Smooth muscle cell (in vitro differentiated cells): ENCODE results near the gene HOXA6. TPM values are rescaled to one million over a fixed set of nuclear protein-coding genes. Genes with fewer than 3 reads are reported as not detected.

Experiments used
- DNase-seq: peaks from one replicate; lab custom pipeline; 2025; ENCODE audit not compliant: unreplicated experiment; lab: John Stamatoyannopoulos, UW
- H2AFZ ChIP-seq: fragments of 200-600 bp; sonication (generic); 2 replicates; pipeline ENCODE4 v1.6.0; 2016; ENCODE audit warnings: antibody characterized with exemption, low read depth, mild to moderate bottlenecking
- H3F3A ChIP-seq: fragments of 200-600 bp; sonication (generic); 2 replicates; pipeline ENCODE4 v1.6.0; 2017; ENCODE audit warnings: antibody characterized with exemption, low read depth
- H3K27ac ChIP-seq: fragments of 200-600 bp; sonication (generic); 2 replicates; pipeline ENCODE4 v1.5.1; 2016; ENCODE audit warnings: low read depth, mild to moderate bottlenecking
- H3K27me3 ChIP-seq: fragments of 200-600 bp; sonication (generic); 2 replicates; pipeline ENCODE4 v1.6.1; 2016; ENCODE audit warnings: low read depth, mild to moderate bottlenecking
- H3K36me3 ChIP-seq: fragments of 200-600 bp; sonication (generic); 2 replicates; pipeline ENCODE4 v1.5.1; 2016; ENCODE audit warnings: low read depth
- H3K4me1 ChIP-seq: fragments of 200-600 bp; sonication (generic); 2 replicates; pipeline ENCODE4 v1.5.1; 2016; ENCODE audit warnings: low read depth
- H3K4me2 ChIP-seq: fragments of 200-600 bp; sonication (generic); 2 replicates; pipeline ENCODE4 v1.6.0; 2016; ENCODE audit warnings: mild to moderate bottlenecking
- H3K4me3 ChIP-seq: fragments of 200-600 bp; sonication (generic); 2 replicates; pipeline ENCODE4 v1.5.1; 2016; ENCODE audit warnings: mild to moderate bottlenecking
- H3K79me2 ChIP-seq: fragments of 200-600 bp; sonication (generic); 2 replicates; pipeline ENCODE4 v1.6.0; 2016; ENCODE audit warnings: low read depth, mild to moderate bottlenecking
- H3K9ac ChIP-seq: fragments of 200-600 bp; sonication (generic); 2 replicates; pipeline ENCODE4 v1.6.0; 2016; ENCODE audit warnings: low read depth
- H3K9me3 ChIP-seq: fragments of 200-600 bp; sonication (generic); replicated peaks from 2 replicates; pipeline ENCODE4 v1.5.1; 2016; ENCODE audit warnings: low read depth
- H4K20me1 ChIP-seq: fragments of 200-600 bp; sonication (generic); 2 replicates; pipeline ENCODE4 v1.6.0; 2016; ENCODE audit warnings: low read depth
- WGBS: methylation state at CpG from one replicate; pipeline ENCODE4 v1.1.7; 2016; ENCODE audit warnings: low lambda C conversion rate; 5-methylcytosine and 5-hydroxymethylcytosine counted together
- polyA plus RNA-seq: library from polyadenylated mRNA; unstranded; fragments of >200 nt; fragmentation: Nextera tagmentation; extraction: Ambion mirVana; gene quantifications from 2 replicates; pipeline ENCODE4 v1.2.1, GENCODE V29; 2016
- total RNA-seq: library from RNA; depleted of rRNA; stranded (reverse); fragments of >200 nt; gene quantifications from 2 replicates; pipeline ENCODE4 v1.2.3, GENCODE V29; 2014
- TF ChIP-seq, protein P1 (sequence below): fragments of 200-600 bp; sonication (generic); IDR thresholded peaks from 2 replicates; pipeline ENCODE4 v1.5.1; 2017; ENCODE audit warnings: borderline replicate concordance, mild to moderate bottlenecking, antibody characterized with exemption; ENCODE audit not compliant: insufficient read depth, poor library complexity, severe bottlenecking

HOXA6 gene
- total and polyA plus RNA-seq, 2 experiments from 2014 or later = 0.56 to 0.58 TPM

GRCh38 chr7:27114881-27115220 is 32.7 kb downstream of the HOXA6 start:
- H3K4me3 ChIP-seq = peak overlapping the region; percentile 23
- no peaks in the 10 kb centered on the region for H3F3A ChIP-seq
- no peak overlapping the region for H3K9ac ChIP-seq
- no peak overlapping the region for H3K27ac ChIP-seq
- no peak for DNase-seq
- peaks cover 100% of the 10 kb centered on the region for H3K27me3 ChIP-seq
- no peaks in the 10 kb centered on the region for H3K36me3 ChIP-seq
- no peaks in the 10 kb centered on the region for H3K9me3 ChIP-seq
- TF ChIP-seq, protein P1, sequence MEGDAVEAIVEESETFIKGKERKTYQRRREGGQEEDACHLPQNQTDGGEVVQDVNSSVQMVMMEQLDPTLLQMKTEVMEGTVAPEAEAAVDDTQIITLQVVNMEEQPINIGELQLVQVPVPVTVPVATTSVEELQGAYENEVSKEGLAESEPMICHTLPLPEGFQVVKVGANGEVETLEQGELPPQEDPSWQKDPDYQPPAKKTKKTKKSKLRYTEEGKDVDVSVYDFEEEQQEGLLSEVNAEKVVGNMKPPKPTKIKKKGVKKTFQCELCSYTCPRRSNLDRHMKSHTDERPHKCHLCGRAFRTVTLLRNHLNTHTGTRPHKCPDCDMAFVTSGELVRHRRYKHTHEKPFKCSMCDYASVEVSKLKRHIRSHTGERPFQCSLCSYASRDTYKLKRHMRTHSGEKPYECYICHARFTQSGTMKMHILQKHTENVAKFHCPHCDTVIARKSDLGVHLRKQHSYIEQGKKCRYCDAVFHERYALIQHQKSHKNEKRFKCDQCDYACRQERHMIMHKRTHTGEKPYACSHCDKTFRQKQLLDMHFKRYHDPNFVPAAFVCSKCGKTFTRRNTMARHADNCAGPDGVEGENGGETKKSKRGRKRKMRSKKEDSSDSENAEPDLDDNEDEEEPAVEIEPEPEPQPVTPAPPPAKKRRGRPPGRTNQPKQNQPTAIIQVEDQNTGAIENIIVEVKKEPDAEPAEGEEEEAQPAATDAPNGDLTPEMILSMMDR = no peak
- H3K4me2 ChIP-seq = peak overlapping the region; percentile 79
- peaks cover 11% of the 10 kb centered on the region for H4K20me1 ChIP-seq
- WGBS = 2% methylated on average over 6 of the region's 6 CpGs
- H3K4me1 ChIP-seq = peaks cover 7% of the 10 kb centered on the region
- H3K79me2 ChIP-seq = no peaks in the 10 kb centered on the region
- H2AFZ ChIP-seq = no peak overlapping the region

- no peak for DNase-seq
- no peaks in the 10 kb centered on the region for H3F3A ChIP-seq
- H3K9ac ChIP-seq = no peak overlapping the region
- H2AFZ ChIP-seq = no peak overlapping the region
- peaks cover 7% of the 10 kb centered on the region for H3K4me1 ChIP-seq
- H3K4me3 ChIP-seq = peak overlapping the region; percentile 17
- TF ChIP-seq, protein P1 = no peak
- WGBS = 3% methylated on average over 10 of the region's 26 CpGs
- H3K9me3 ChIP-seq = no peaks in the 10 kb centered on the region
- no peaks in the 10 kb centered on the region for H3K79me2 ChIP-seq
- H3K27me3 ChIP-seq = peaks cover 100% of the 10 kb centered on the region
- H4K20me1 ChIP-seq = peaks cover 11% of the 10 kb centered on the region
- H3K4me2 ChIP-seq = peak overlapping the region; percentile 78
- no peak overlapping the region for H3K27ac ChIP-seq
- H3K36me3 ChIP-seq = no peaks in the 10 kb centered on the region
Measured at GRCh38 chr7:27113991-27114769, 33.4 kb downstream of the HOXA6 start.

GRCh38 chr7:27112955-27113949 is 34.3 kb downstream of the HOXA6 start:
- Histone ChIP-seq H3K79me2 (no peaks in the 10 kb centered on the region), H3K27me3 (peaks cover 100% of the 10 kb centered on the region), H3K36me3 (no peaks in the 10 kb centered on the region), H3K9ac (no peak overlapping the region), H3K9me3 (no peaks in the 10 kb centered on the region), H3K4me2 (peak overlapping the region; percentile 78), H3K27ac (no peak overlapping the region), H3F3A (no peaks in the 10 kb centered on the region), H3K4me3 (peak overlapping the region; percentile 36), H4K20me1 (peaks cover 11% of the 10 kb centered on the region), H3K4me1 (peaks cover 7% of the 10 kb centered on the region), H2AFZ (no peak overlapping the region)
- TF ChIP-seq, protein P1 = no peak
- WGBS = 2% methylated on average over 40 of the region's 57 CpGs
- DNase-seq = no peak
